ENCODE measurements around the gene MBTPS1. TPM values are rescaled to one million over a fixed set of nuclear protein-coding genes. Genes with fewer than 3 reads are reported as not detected.

Gene MBTPS1
- polyA plus RNA-seq, 1 donor from 2014 or later = 66.9 TPM

DNA sequence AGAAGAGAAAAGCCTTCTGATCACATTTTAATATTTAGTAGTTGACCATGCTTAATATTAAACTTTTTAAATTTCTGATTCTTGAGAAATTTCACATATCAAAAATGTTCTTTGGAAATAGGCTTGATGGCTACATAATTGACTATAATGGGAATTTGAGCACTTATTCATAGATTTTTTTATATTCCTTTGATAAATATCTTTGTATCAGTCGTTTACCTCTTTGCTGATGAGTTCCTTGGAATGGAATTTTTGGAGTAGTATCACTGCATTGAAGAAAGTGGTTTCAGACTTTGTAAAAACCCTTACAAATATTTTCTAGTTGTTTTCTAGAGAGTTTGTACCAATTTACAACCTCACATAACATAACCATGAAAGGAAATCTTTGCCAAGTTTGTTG, 43.1 kb upstream of the MBTPS1 start:
- Histone ChIP-seq H4K20me1 (ENCODE audit: insufficient read depth) (no peaks in the 10 kb centered on the region), H3K36me3 (ENCODE audit: insufficient read depth, low read length) (no peaks in the 10 kb centered on the region), H3K27me3 (ENCODE audit: insufficient read depth, low read depth, low read length) (no peaks in the 10 kb centered on the region), H3F3A (ENCODE audit: insufficient read depth, low read length, poor library complexity, severe bottlenecking) (no peaks in the 10 kb centered on the region), H3K4me2 (ENCODE audit: low read length) (no peak overlapping the region), H3K9ac (ENCODE audit: low read length) (no peak overlapping the region), H3K9me3 (ENCODE audit: low read length) (no peaks in the 10 kb centered on the region), H3K79me2 (replicated peaks; ENCODE audit: insufficient read depth, low read length) (no peaks in the 10 kb centered on the region), H3K9me2 (ENCODE audit: insufficient read depth, low read length) (no peaks in the 10 kb centered on the region), H3K4me3 (ENCODE audit: low read length) (no peak overlapping the region), H3K27ac (ENCODE audit: low read length) (no peak overlapping the region), H2AFZ (ENCODE audit: low read depth, low read length) (no peak overlapping the region)
- no peak for TF ChIP-seq SMC3 (conservative IDR thresholded peaks at IDR 0.05; ENCODE audit: poor library complexity)
- no peak for TF ChIP-seq EZH2 (IDR thresholded peaks at IDR 0.05; ENCODE audit: borderline replicate concordance, insufficient read depth, low read length, poor library complexity, severe bottlenecking)
- no peak for TF ChIP-seq TAF1 (IDR thresholded peaks at IDR 0.05; ENCODE audit: low read depth)
- TF ChIP-seq EP300 (conservative IDR thresholded peaks at IDR 0.05; ENCODE audit: poor library complexity, severe bottlenecking) = no peak
- no peak for TF ChIP-seq RAD21 (conservative IDR thresholded peaks at IDR 0.05)
- no peak for TF ChIP-seq POLR2AphosphoS5 (IDR thresholded peaks at IDR 0.05)
- TF ChIP-seq MXI1 (conservative IDR thresholded peaks at IDR 0.05; ENCODE audit: poor library complexity, severe bottlenecking) = no peak
- TF ChIP-seq REST (IDR thresholded peaks at IDR 0.05; ENCODE audit: borderline replicate concordance) = no peak
- TF ChIP-seq, protein P1, sequence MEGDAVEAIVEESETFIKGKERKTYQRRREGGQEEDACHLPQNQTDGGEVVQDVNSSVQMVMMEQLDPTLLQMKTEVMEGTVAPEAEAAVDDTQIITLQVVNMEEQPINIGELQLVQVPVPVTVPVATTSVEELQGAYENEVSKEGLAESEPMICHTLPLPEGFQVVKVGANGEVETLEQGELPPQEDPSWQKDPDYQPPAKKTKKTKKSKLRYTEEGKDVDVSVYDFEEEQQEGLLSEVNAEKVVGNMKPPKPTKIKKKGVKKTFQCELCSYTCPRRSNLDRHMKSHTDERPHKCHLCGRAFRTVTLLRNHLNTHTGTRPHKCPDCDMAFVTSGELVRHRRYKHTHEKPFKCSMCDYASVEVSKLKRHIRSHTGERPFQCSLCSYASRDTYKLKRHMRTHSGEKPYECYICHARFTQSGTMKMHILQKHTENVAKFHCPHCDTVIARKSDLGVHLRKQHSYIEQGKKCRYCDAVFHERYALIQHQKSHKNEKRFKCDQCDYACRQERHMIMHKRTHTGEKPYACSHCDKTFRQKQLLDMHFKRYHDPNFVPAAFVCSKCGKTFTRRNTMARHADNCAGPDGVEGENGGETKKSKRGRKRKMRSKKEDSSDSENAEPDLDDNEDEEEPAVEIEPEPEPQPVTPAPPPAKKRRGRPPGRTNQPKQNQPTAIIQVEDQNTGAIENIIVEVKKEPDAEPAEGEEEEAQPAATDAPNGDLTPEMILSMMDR (IDR thresholded peaks at IDR 0.05; ENCODE audit: poor library complexity, severe bottlenecking) = no peak

DNA sequence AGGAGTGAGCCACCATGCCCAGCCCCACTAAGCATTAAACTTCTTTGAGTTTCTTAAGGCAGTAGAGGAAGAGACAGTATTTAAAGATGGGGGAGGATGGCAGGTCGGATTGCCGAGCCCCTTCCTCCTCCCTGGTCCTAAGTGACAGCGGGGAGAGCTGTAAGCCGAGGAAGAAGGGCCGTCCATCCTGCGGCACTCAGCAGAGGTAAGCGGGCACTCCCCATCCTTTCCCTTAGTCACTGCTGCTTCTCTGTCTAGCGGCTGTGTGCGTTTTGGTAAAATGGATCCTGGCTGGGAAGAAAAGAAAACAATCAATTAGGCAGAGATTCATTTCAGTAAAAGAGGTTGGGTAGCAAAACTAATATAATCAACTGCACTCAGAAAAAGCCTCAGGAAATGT, 42.3 kb upstream of the MBTPS1 start:
- H3K79me2 ChIP-seq (replicated peaks; ENCODE audit: insufficient read depth, low read length) = no peaks in the 10 kb centered on the region
- H3K27ac ChIP-seq (ENCODE audit: low read length) = no peak overlapping the region
- no peak overlapping the region for H2AFZ ChIP-seq (ENCODE audit: low read depth, low read length)
- H3K27me3 ChIP-seq (ENCODE audit: insufficient read depth, low read depth, low read length) = no peaks in the 10 kb centered on the region
- H4K20me1 ChIP-seq (ENCODE audit: insufficient read depth) = no peaks in the 10 kb centered on the region
- H3K36me3 ChIP-seq (ENCODE audit: insufficient read depth, low read length) = no peaks in the 10 kb centered on the region
- no peak overlapping the region for H3K4me2 ChIP-seq (ENCODE audit: low read length)
- no peaks in the 10 kb centered on the region for H3F3A ChIP-seq (ENCODE audit: insufficient read depth, low read length, poor library complexity, severe bottlenecking)
- H3K4me3 ChIP-seq (ENCODE audit: low read length) = no peak overlapping the region
- no peaks in the 10 kb centered on the region for H3K9me3 ChIP-seq (ENCODE audit: low read length)
- H3K9ac ChIP-seq (ENCODE audit: low read length) = no peak overlapping the region
- H3K9me2 ChIP-seq (ENCODE audit: insufficient read depth, low read length) = no peaks in the 10 kb centered on the region
- TF ChIP-seq POLR2AphosphoS5 (IDR thresholded peaks at IDR 0.05) = no peak
- TF ChIP-seq MXI1 (conservative IDR thresholded peaks at IDR 0.05; ENCODE audit: poor library complexity, severe bottlenecking) = no peak
- TF ChIP-seq EP300 (conservative IDR thresholded peaks at IDR 0.05; ENCODE audit: poor library complexity, severe bottlenecking) = no peak
- TF ChIP-seq EZH2 (IDR thresholded peaks at IDR 0.05; ENCODE audit: borderline replicate concordance, insufficient read depth, low read length, poor library complexity, severe bottlenecking) = no peak
- TF ChIP-seq, protein P1 (IDR thresholded peaks at IDR 0.05; ENCODE audit: poor library complexity, severe bottlenecking) = no peak
- TF ChIP-seq TAF1 (IDR thresholded peaks at IDR 0.05; ENCODE audit: low read depth) = no peak
- no peak for TF ChIP-seq REST (IDR thresholded peaks at IDR 0.05; ENCODE audit: borderline replicate concordance)
- TF ChIP-seq RAD21 (conservative IDR thresholded peaks at IDR 0.05) = no peak
- TF ChIP-seq SMC3 (conservative IDR thresholded peaks at IDR 0.05; ENCODE audit: poor library complexity) = no peak

Measured in neural cell (in vitro differentiated cells).